Keratinocyte (primary cell): ENCODE data around the gene HIRA. TPM values are rescaled to one million over a fixed set of nuclear protein-coding genes. Genes with fewer than 3 reads are reported as not detected.

ENCODE experiments used
- DNase-seq: peaks from one replicate; pipeline ENCODE4 v3.0.0-alpha.2; 2011; ENCODE audit warnings: low read depth, missing footprints, low spot score
- FAIRE-seq: peaks from 2 replicates; lab custom pipeline; 2011; peaks lifted over from hg19 to GRCh38; lab: Jason Lieb, UNC
- H2AFZ ChIP-seq: 2 replicates; pipeline ENCODE4 v1.6.0; 2012; ENCODE audit warnings: low read length, control low read depth, inconsistent platforms; ENCODE audit not compliant: control insufficient read depth
- H3K27ac ChIP-seq: 2 replicates; pipeline ENCODE4 v1.5.1; 2011; ENCODE audit warnings: low read length; ENCODE audit not compliant: control insufficient read depth, insufficient read depth
- H3K27me3 ChIP-seq: 3 replicates; pipeline ENCODE4 v1.6.0; 2011; ENCODE audit warnings: low read length; ENCODE audit not compliant: control insufficient read depth, insufficient read depth; ENCODE audit errors: extremely low read depth
- H3K36me3 ChIP-seq, 2 experiments: 2 replicates in 1 of 2; 3 replicates in 1 of 2; pipeline ENCODE4 v1.5.1; 2011; ENCODE audit warnings: low read length in 2 of 2, mild to moderate bottlenecking in 1 of 2; ENCODE audit not compliant: control insufficient read depth in 2 of 2, insufficient read depth in 2 of 2; ENCODE audit errors: extremely low read depth in 1 of 2
- H3K4me1 ChIP-seq: 3 replicates; pipeline ENCODE4 v1.5.1; 2011; ENCODE audit warnings: low read length; ENCODE audit not compliant: control insufficient read depth, insufficient read depth; ENCODE audit errors: extremely low read depth
- H3K4me2 ChIP-seq: 3 replicates; pipeline ENCODE4 v1.6.0; 2011; ENCODE audit warnings: low read depth, low read length; ENCODE audit not compliant: control insufficient read depth, insufficient read depth; ENCODE audit errors: extremely low read depth
- H3K4me3 ChIP-seq, 3 experiments: fragments of 200-600 bp in 1 of 3; sonication (generic) in 1 of 3; 2 replicates in 2 of 3; 3 replicates in 1 of 3; pipeline ENCODE4 v1.5.1; 2011 to 2016; ENCODE audit warnings: low read length in 3 of 3, mild to moderate bottlenecking in 3 of 3, control low read depth in 2 of 3, inconsistent platforms in 1 of 3, low read depth in 1 of 3, mixed read lengths in 1 of 3, mixed run types in 1 of 3, moderate library complexity in 1 of 3; ENCODE audit not compliant: control insufficient read depth in 2 of 3, insufficient read depth in 2 of 3; ENCODE audit errors: extremely low read depth in 1 of 3
- H3K79me2 ChIP-seq: 2 replicates; pipeline ENCODE4 v1.6.0; 2012; ENCODE audit warnings: low read length; ENCODE audit not compliant: control insufficient read depth, insufficient read depth
- H3K9ac ChIP-seq: 3 replicates; pipeline ENCODE4 v1.6.0; 2011; ENCODE audit warnings: low read length; ENCODE audit not compliant: control insufficient read depth, insufficient read depth; ENCODE audit errors: extremely low read depth
- H3K9me1 ChIP-seq: 3 replicates; pipeline ENCODE4 v1.6.0; 2011; ENCODE audit warnings: low read length; ENCODE audit not compliant: control insufficient read depth, insufficient read depth; ENCODE audit errors: extremely low read depth
- H3K9me3 ChIP-seq: 2 replicates; pipeline ENCODE4 v1.5.1; 2012; ENCODE audit warnings: low read depth, low read length; ENCODE audit not compliant: control insufficient read depth
- H4K20me1 ChIP-seq: 3 replicates; pipeline ENCODE4 v1.6.0; 2011; ENCODE audit warnings: low read length; ENCODE audit not compliant: control insufficient read depth, insufficient read depth; ENCODE audit errors: extremely low read depth
- EZH2 ChIP-seq: IDR thresholded peaks from one replicate; pipeline ENCODE4 v1.6.1; 2012; ENCODE audit warnings: inconsistent platforms, mild to moderate bottlenecking, low read length, moderate library complexity
- dilution Hi-C: fragments of 300-500 bp; cut with MboI; formaldehyde crosslinking; loops from one replicate; pipeline ENCODE4 v1.7.0; 2020; ENCODE audit warnings: low sequenced_read_pairs; ENCODE audit not compliant: extremely low pct_ligation_motif_present
- polyA plus RNA-seq, 5 experiments: library from polyadenylated mRNA; depleted of rRNA in 3 of 5; stranded (reverse) in 3 of 5; stranded (forward) in 1 of 5; unstranded in 1 of 5; fragments of >200 nt; gene quantifications; 1 replicate in 1 of 5; 2 replicates in 3 of 5; 3 replicates in 1 of 5; pipeline versions ENCODE4 v1.2.1 to v1.2.3, GENCODE V29; 2011 to 2012; ENCODE audit warnings: missing spikeins in 2 of 5, low read depth in 1 of 5, low replicate concordance in 1 of 5
- TF ChIP-seq, protein P1 (sequence below), 3 experiments: IDR thresholded peaks in 1 of 3; conservative IDR thresholded peaks in 1 of 3; optimal IDR thresholded peaks in 1 of 3; 2 replicates in 2 of 3; 3 replicates in 1 of 3; pipeline versions ENCODE3 to v1.5.1; 2011; ENCODE audit warnings: low read length in 3 of 3, mild to moderate bottlenecking in 3 of 3, moderate library complexity in 2 of 3, control low read depth in 1 of 3, inconsistent platforms in 1 of 3; ENCODE audit not compliant: insufficient read depth in 2 of 3; ENCODE audit errors: extremely low read depth in 1 of 3

The HIRA gene
- polyA plus RNA-seq, 1 donor (not counting 4 experiments of a cell fraction or from before 2014, with no cell fraction given), result 16.7 TPM

DNA sequence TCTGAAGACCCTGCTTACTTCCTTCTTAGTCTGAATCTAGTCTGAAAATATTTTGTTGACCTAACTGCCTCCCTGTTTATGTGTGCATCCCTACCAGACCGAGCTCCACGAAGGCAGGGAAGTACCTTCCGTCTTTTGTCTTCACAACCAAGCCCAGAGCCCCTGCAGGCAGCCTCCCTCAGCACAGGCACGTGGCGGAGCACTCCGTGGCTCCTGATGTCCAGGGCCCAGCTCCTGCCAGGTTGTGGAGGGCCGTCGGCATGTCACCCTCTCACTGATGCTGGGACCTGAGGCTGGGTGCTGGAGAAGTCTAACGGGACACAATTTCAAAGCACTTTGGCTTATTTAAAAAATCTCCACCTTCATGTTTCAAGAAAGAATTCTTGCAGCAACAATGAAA lies 80.6 kb downstream of the HIRA start:
- H3K27ac ChIP-seq, result no peak overlapping the region
- no peaks in the 10 kb centered on the region for H3K27me3 ChIP-seq
- no peak overlapping the region for H3K9ac ChIP-seq
- no peak overlapping the region for H2AFZ ChIP-seq
- DNase-seq, result no peak
- no peak overlapping the region for H3K4me2 ChIP-seq
- H3K79me2 ChIP-seq, result no peaks in the 10 kb centered on the region
- H3K9me3 ChIP-seq, result no peaks in the 10 kb centered on the region
- dilution Hi-C loops, result no loop called here
- no peak for FAIRE-seq
- H3K4me3 ChIP-seq, result no peak overlapping the region
- TF ChIP-seq, protein P1, sequence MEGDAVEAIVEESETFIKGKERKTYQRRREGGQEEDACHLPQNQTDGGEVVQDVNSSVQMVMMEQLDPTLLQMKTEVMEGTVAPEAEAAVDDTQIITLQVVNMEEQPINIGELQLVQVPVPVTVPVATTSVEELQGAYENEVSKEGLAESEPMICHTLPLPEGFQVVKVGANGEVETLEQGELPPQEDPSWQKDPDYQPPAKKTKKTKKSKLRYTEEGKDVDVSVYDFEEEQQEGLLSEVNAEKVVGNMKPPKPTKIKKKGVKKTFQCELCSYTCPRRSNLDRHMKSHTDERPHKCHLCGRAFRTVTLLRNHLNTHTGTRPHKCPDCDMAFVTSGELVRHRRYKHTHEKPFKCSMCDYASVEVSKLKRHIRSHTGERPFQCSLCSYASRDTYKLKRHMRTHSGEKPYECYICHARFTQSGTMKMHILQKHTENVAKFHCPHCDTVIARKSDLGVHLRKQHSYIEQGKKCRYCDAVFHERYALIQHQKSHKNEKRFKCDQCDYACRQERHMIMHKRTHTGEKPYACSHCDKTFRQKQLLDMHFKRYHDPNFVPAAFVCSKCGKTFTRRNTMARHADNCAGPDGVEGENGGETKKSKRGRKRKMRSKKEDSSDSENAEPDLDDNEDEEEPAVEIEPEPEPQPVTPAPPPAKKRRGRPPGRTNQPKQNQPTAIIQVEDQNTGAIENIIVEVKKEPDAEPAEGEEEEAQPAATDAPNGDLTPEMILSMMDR (optimal IDR thresholded peaks at IDR 0.05 in 1 of 3, IDR thresholded peaks at IDR 0.05 in 1 of 3, conservative IDR thresholded peaks at IDR 0.05 in 1 of 3; ENCODE audit: extremely low read depth in 1 of 3, insufficient read depth in 2 of 3, low read length in 3 of 3), result no peak
- H3K9me1 ChIP-seq, result no peaks in the 10 kb centered on the region
- peaks cover 33 to 53% of the 10 kb centered on the region in 2 experiments for H3K36me3 ChIP-seq
- H3K4me1 ChIP-seq, result no peaks in the 10 kb centered on the region
- no peaks in the 10 kb centered on the region for H4K20me1 ChIP-seq

DNA sequence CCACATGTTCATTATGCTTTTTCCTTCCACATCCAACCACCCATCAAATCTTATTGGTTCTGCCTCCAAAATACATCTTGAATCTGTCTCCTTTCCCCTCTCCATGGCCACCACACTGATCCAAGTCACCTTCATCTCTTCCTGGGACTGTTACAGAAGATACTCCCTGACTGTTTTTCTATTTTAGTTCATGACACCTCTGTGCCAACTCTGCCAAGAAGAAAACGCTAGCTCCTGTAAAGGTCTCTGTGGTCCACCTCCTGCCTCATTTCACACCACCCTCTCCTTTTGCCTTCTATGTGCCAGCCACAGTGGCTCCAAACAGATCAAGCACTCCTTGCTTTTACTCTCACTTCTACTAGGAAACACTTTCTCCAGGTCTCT lies 81.1 kb downstream of the HIRA start:
- Histone ChIP-seq H3K9ac (no peak overlapping the region), H3K27ac (no peak overlapping the region), H3K4me3 (no peak overlapping the region), H2AFZ (no peak overlapping the region), H3K27me3 (no peaks in the 10 kb centered on the region), H3K79me2 (no peaks in the 10 kb centered on the region), H3K9me3 (no peaks in the 10 kb centered on the region), H3K4me1 (no peaks in the 10 kb centered on the region), H4K20me1 (no peaks in the 10 kb centered on the region), H3K9me1 (no peaks in the 10 kb centered on the region), H3K36me3 (peaks cover 33 to 50% of the 10 kb centered on the region in 2 experiments), H3K4me2 (no peak overlapping the region)
- DNase-seq (no peak), FAIRE-seq (no peak)
- dilution Hi-C loops, result no loop called here
- TF ChIP-seq EZH2, result no peak
- TF ChIP-seq, protein P1 (optimal IDR thresholded peaks at IDR 0.05 in 1 of 3, IDR thresholded peaks at IDR 0.05 in 1 of 3, conservative IDR thresholded peaks at IDR 0.05 in 1 of 3; ENCODE audit: extremely low read depth in 1 of 3, insufficient read depth in 2 of 3, low read length in 3 of 3), result no peak
